Nephron (organoid): ENCODE data around the gene REPIN1.

ENCODE experiments used
- H3K27ac Mint-ChIP-seq, 3 experiments: 2 replicates each; pipeline ENCODE4 v1.8.0; 2020; ENCODE audit warnings: mixed read lengths in 3 of 3, mild to moderate bottlenecking in 2 of 3, moderate library complexity in 1 of 3
- H3K27me3 Mint-ChIP-seq: 2 replicates; pipeline ENCODE4 v1.8.0; 2021; ENCODE audit warnings: low read depth, mild to moderate bottlenecking, moderate library complexity, mixed read lengths
- H3K36me3 Mint-ChIP-seq: 2 replicates; pipeline ENCODE4 v1.8.0; 2020; ENCODE audit warnings: low read depth, mixed read lengths
- H3K4me1 Mint-ChIP-seq: 2 replicates; pipeline ENCODE4 v1.8.0; 2020; ENCODE audit warnings: mixed read lengths
- H3K4me3 Mint-ChIP-seq, 3 experiments: 2 replicates each; pipeline ENCODE4 v1.8.0; 2020; ENCODE audit warnings: mild to moderate bottlenecking in 3 of 3, mixed read lengths in 3 of 3, moderate library complexity in 2 of 3
- H3K9me3 Mint-ChIP-seq: 2 replicates; pipeline ENCODE4 v1.8.0; 2020; ENCODE audit warnings: mixed read lengths
- CTCF ChIP-seq, 3 experiments: fragments of 200-600 bp; sonication (generic); IDR thresholded peaks; one replicate each; pipeline ENCODE4 v1.5.0; 2021; ENCODE audit warnings: antibody characterized with exemption in 3 of 3; ENCODE audit not compliant: unreplicated experiment in 3 of 3

REPIN1 gene

GRCh38 chr7:150329331-150330120 lies 39.1 kb upstream of the REPIN1 start:
- no peak for TF ChIP-seq CTCF (IDR thresholded peaks at IDR 0.05; ENCODE audit: unreplicated experiment in 3 of 3)
- H3K4me1 Mint-ChIP-seq, result peaks cover 12% of the 10 kb centered on the region
- peak overlapping the region in 1 of 3 experiments; percentile 34 for H3K27ac Mint-ChIP-seq
- H3K36me3 Mint-ChIP-seq, result no peaks in the 10 kb centered on the region
- H3K27me3 Mint-ChIP-seq, result peaks cover 18% of the 10 kb centered on the region
- H3K4me3 Mint-ChIP-seq, result no peak overlapping the region
- no peaks in the 10 kb centered on the region for H3K9me3 Mint-ChIP-seq

DNA sequence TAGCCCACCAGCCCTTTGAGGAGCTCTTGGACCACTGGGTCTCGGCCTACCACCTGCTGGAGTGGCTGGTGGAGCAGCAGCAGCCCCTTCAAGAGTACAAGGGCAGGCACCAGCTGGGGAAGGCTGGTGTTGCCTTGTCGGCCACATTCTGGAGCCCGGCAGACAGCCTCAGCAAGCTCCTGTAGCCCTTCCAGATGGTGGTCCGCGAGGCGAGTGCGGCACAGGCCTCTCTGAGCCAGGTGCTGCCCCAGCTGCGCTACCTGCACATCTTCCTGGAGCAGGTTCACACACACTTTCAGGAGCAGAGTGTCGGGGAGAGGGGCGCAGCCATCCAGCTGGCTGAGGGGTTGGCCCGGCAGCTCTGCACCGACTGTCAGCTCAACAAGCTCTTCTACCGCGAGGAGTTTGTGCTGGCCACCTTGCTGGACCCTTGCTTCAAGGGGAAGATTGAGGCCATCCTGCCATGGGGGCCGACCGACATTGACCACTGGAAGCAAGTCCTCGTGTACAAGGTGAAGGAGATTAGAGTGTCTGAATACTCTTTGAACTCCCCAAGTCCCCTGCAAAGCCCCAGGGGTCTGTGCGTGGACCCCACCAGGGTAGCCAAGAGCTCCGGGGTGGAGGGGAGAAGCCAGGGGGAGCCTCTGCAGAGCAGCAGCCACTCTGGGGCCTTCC lies 38.3 kb upstream of the REPIN1 start:
- Mint-ChIP-seq H3K27ac (no peak overlapping the region), H3K9me3 (no peaks in the 10 kb centered on the region), H3K4me3 (no peak overlapping the region), H3K4me1 (peaks cover 11% of the 10 kb centered on the region), H3K36me3 (no peaks in the 10 kb centered on the region), H3K27me3 (peaks cover 17% of the 10 kb centered on the region)
- no peak for TF ChIP-seq CTCF (IDR thresholded peaks at IDR 0.05; ENCODE audit: unreplicated experiment in 3 of 3)

DNA sequence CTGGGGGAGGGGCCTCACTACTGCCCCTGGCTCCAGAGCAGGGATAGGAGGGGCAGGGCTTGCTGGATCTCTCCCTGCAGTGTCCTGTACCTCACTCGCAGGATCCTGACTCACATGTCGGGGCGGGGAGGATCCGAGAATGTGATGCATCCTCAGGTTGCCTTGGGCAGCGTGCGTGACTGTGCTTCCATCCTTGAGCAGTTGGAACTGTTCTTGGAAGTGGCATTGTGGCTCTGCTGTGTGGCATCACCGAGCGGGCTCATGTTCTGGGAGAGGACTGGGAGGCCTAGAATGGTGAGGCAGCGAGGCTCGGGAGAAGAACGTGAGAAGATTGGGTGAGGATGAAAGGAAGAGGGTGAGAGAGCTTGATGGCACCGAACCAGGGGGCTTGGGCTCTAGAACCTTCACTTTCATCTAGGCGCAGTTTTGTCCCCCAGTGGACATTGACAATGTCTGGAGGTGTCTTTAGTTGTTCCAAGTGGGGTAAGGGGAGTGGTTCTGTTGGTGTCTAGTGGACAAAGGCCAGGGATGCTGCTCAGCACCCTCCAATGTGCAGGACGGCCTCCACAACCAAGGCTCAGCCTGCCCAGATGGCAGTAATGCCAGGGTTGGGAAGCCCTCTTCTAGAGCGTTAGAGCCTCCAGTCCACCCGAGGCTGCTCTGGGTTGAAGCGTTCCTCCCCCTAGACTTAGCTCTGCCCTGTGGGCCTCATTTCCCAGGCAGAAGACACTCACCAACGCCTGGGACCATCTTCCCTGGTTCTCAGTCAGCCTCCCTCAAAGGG lies 35.6 kb upstream of the REPIN1 start:
- no peaks in the 10 kb centered on the region for H3K36me3 Mint-ChIP-seq
- no peaks in the 10 kb centered on the region for H3K9me3 Mint-ChIP-seq
- TF ChIP-seq CTCF (IDR thresholded peaks at IDR 0.05; ENCODE audit: unreplicated experiment in 3 of 3), result no peak
- peaks cover 29% of the 10 kb centered on the region for H3K4me1 Mint-ChIP-seq
- peaks cover 11% of the 10 kb centered on the region for H3K27me3 Mint-ChIP-seq
- H3K27ac Mint-ChIP-seq, result no peak overlapping the region
- H3K4me3 Mint-ChIP-seq, result no peak overlapping the region

GRCh38 chr7:150333659-150334058 lies 35.0 kb upstream of the REPIN1 start:
- H3K27ac Mint-ChIP-seq, result no peak overlapping the region
- H3K4me3 Mint-ChIP-seq, result no peak overlapping the region
- H3K9me3 Mint-ChIP-seq, result no peaks in the 10 kb centered on the region
- no peaks in the 10 kb centered on the region for H3K36me3 Mint-ChIP-seq
- no peak for TF ChIP-seq CTCF (IDR thresholded peaks at IDR 0.05; ENCODE audit: unreplicated experiment in 3 of 3)
- H3K27me3 Mint-ChIP-seq, result peaks cover 9% of the 10 kb centered on the region
- H3K4me1 Mint-ChIP-seq, result peaks cover 31% of the 10 kb centered on the region

- Mint-ChIP-seq H3K27ac (no peak overlapping the region), H3K36me3 (no peaks in the 10 kb centered on the region), H3K27me3 (peaks cover 9% of the 10 kb centered on the region), H3K9me3 (no peaks in the 10 kb centered on the region), H3K4me3 (no peak overlapping the region), H3K4me1 (peaks cover 33% of the 10 kb centered on the region)
- no peak for TF ChIP-seq CTCF (IDR thresholded peaks at IDR 0.05; ENCODE audit: unreplicated experiment in 3 of 3)
Measured at GRCh38 chr7:150334108-150334507, 34.5 kb upstream of the REPIN1 start.
